GM20000 (cell line): Measurements from ENCODE around the gene FRAT1.
"Not testable (repeated sequence)": the region's sequence is repeated elsewhere in the genome, so short reads cannot be mapped to it uniquely, and the experiment has no call there.

Experiments used
- DNase-seq: peaks from one replicate; pipeline ENCODE4 v3.0.0; 2012; ENCODE audit warnings: low spot score
- TF ChIP-seq, protein P1 (sequence below): IDR thresholded peaks from 2 replicates; pipeline ENCODE4 v1.5.1; 2012; ENCODE audit warnings: mild to moderate bottlenecking, control low read depth; ENCODE audit errors: extremely low read depth, missing control alignments

FRAT1 gene

GRCh38 chr10:97336446-97336845 lies 17.4 kb downstream of the FRAT1 start:
- DNase-seq = no peak

DNA sequence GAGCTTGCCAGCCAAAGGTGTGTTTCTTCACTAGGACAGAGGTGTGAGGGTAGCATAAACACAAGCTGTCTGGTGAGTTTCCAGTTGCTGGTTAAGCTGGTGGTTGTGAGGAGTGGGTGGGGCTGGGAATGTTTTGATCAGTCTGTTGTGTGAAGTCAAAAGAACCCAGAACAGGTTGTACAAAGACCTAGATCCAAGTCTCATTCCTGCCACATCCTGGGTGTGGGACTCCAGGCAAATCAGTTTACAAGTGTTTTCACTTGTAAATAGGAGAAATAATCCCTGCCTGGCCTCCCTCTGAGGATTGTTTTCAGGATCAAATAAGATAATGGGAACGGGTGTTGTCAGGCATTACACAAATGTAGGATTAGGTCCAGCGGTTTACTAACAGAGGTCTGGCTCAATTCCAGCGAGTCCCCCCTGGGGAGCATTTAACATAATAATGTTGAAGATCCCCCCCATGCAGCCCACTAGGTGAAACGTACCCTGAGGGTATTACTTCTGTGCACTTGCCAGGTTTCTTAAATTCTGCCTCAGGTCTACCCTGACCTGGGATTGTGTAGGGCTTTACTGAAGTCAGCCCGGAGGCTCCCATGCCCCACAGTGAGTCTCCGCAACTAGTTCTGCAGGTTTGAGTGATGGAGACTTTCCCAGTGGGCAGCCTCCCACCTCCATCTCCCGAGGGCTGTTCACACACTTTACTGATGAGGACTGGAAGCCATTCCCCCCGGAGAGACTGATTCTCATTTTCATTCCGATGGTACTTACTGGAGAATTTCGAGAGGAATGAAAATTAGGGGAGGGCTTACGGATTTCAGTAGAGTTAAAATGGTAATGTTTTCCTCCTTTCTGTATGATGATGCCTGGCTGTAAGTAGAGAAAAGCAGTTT lies 18.1 kb downstream of the FRAT1 start:
- no peak for DNase-seq
- TF ChIP-seq, protein P1, sequence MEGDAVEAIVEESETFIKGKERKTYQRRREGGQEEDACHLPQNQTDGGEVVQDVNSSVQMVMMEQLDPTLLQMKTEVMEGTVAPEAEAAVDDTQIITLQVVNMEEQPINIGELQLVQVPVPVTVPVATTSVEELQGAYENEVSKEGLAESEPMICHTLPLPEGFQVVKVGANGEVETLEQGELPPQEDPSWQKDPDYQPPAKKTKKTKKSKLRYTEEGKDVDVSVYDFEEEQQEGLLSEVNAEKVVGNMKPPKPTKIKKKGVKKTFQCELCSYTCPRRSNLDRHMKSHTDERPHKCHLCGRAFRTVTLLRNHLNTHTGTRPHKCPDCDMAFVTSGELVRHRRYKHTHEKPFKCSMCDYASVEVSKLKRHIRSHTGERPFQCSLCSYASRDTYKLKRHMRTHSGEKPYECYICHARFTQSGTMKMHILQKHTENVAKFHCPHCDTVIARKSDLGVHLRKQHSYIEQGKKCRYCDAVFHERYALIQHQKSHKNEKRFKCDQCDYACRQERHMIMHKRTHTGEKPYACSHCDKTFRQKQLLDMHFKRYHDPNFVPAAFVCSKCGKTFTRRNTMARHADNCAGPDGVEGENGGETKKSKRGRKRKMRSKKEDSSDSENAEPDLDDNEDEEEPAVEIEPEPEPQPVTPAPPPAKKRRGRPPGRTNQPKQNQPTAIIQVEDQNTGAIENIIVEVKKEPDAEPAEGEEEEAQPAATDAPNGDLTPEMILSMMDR = no peak

More at GRCh38 chr10:97336446-97336845, 17.4 kb downstream of the FRAT1 start:
- TF ChIP-seq, protein P1 = no peak

DNA sequence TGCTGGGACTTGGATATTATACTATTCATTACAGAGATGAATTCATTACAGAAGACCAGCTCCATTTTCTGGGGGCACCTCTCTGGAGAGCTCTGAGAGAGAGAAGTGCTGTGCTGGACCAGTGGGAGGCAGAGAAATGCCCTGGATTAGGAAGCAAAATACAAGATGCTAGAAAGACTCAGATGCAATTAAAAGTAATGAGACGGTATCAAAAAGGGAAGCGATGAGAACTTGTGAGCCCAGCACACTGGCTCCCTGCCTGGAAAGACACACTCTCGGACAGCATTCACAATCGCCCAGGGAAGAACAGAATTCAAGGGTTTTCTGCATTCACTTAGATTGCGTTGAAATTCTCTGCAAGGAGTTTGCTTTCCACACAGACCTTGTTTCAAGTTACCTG lies 19.0 kb downstream of the FRAT1 start:
- no peak for DNase-seq
- TF ChIP-seq, protein P1 = no peak

DNA sequence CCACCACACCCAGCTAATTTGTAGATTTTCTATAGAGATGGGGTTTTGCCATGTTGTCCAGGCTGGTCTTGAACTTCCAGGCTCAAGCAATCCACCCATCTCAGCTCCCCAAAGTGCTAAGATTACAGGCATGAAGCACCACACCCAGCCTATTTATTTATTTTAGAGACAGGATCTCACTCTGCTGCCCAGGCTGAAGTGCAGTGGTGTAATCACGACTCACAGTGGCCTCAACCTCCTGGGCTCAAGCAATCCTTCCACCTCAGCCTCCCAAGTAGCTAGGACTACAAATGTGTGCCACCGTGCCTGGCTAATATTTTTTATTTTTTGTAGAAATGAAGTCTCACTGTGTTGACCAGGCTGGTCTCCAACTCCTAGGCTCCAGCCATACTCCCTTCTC lies 22.3 kb downstream of the FRAT1 start:
- DNase-seq = no peak
- TF ChIP-seq, protein P1 = no peak

GRCh38 chr10:97343664-97344063 lies 24.6 kb downstream of the FRAT1 start:
- DNase-seq = not testable (repeated sequence)

GRCh38 chr10:97347317-97347716 lies 28.2 kb downstream of the FRAT1 start:
- TF ChIP-seq, protein P1 = no peak
- no peak for DNase-seq

DNA sequence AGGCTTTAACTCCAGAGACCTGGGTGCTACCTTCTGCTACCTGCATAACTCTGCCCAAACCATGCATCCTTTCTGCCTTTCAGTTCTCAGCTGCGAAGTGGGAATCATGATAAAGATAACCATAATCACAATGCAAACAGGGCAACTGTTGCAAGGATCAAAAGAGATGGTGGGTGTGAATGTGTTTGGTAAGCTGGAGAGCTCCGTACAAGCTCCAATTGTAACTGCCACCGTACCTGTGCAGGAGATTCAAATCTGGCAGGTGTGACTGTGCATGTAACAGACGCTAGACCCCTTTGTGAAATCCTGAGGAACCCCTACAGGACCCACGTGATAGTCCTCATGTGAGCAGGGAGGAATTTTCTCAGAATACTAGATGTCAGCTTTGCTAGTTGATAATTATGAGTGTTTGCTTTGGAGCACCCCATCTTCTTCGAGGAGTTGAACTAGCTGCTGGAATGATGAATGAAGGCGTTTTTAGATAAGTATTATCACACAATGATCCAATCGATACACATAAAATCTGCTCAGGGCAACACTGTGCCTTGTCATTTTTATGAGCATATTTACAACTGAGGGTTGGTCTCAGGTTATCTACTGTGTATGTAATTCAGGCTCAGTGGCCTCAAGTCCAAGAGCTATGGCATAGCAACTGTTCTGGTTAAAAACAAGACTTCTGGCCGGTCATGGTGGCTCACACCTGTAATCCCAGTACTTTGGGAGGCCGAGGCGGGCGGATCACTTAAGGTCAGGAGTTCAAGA lies 30.9 kb downstream of the FRAT1 start:
- TF ChIP-seq, protein P1 = no peak
- DNase-seq = no peak
